Measurements from ENCODE around the gene ZNF839.
"Not testable (repeated sequence)": the region's sequence is repeated elsewhere in the genome, so short reads cannot be mapped to it uniquely, and the experiment has no call there.

ZNF839 gene

GRCh38 chr14:102344485-102344884 lies 24.9 kb downstream of the ZNF839 start:
- no peak for TF ChIP-seq FOXP2 (optimal IDR thresholded peaks at IDR 0.05; ENCODE audit: control extremely low read depth, extremely low read length, insufficient read depth)
- no peak for TF ChIP-seq EZH2 (IDR thresholded peaks at IDR 0.05)
- TF ChIP-seq POLR2AphosphoS5 (IDR thresholded peaks at IDR 0.05; ENCODE audit: borderline replicate concordance, low read depth, low read length) = no peak
- Histone ChIP-seq H3K9me3 (ENCODE audit: low read depth, low read length) (no peaks in the 10 kb centered on the region), H3K9ac (ENCODE audit: insufficient read length) (no peak overlapping the region), H3K4me3 (no peak overlapping the region), H3K27ac (no peak overlapping the region), H3K36me3 (ENCODE audit: insufficient read depth, low read length) (peaks cover 28% of the 10 kb centered on the region; the same call in 1 of the 2 replicates)
- no peak for DNase-seq (ENCODE audit: low read depth, low spot score)

GRCh38 chr14:102345232-102345631 lies 25.7 kb downstream of the ZNF839 start:
- H3K4me3 ChIP-seq = no peak overlapping the region
- no peak for TF ChIP-seq FOXP2 (optimal IDR thresholded peaks at IDR 0.05; ENCODE audit: control extremely low read depth, extremely low read length, insufficient read depth)
- no peak for TF ChIP-seq EZH2 (IDR thresholded peaks at IDR 0.05)
- TF ChIP-seq POLR2AphosphoS5 (IDR thresholded peaks at IDR 0.05; ENCODE audit: borderline replicate concordance, low read depth, low read length) = no peak
- no peak overlapping the region for H3K9ac ChIP-seq (ENCODE audit: insufficient read length)
- peaks cover 28% of the 10 kb centered on the region; the same call in 1 of the 2 replicates for H3K36me3 ChIP-seq (ENCODE audit: insufficient read depth, low read length)
- DNase-seq (ENCODE audit: low read depth, low spot score) = no peak
- H3K27ac ChIP-seq = no peak overlapping the region
- no peaks in the 10 kb centered on the region for H3K9me3 ChIP-seq (ENCODE audit: low read depth, low read length)

GRCh38 chr14:102346645-102347044 lies 27.1 kb downstream of the ZNF839 start:
- Histone ChIP-seq H3K27ac (no peak overlapping the region), H3K9ac (ENCODE audit: insufficient read length) (no peak overlapping the region), H3K4me3 (no peak overlapping the region), H3K9me3 (ENCODE audit: low read depth, low read length) (no peaks in the 10 kb centered on the region), H3K36me3 (ENCODE audit: insufficient read depth, low read length) (peaks cover 28% of the 10 kb centered on the region; the same call in 1 of the 2 replicates)
- TF ChIP-seq FOXP2 (optimal IDR thresholded peaks at IDR 0.05; ENCODE audit: control extremely low read depth, extremely low read length, insufficient read depth) (no peak), EZH2 (IDR thresholded peaks at IDR 0.05) (no peak), POLR2AphosphoS5 (IDR thresholded peaks at IDR 0.05; ENCODE audit: borderline replicate concordance, low read depth, low read length) (no peak)
- no peak for DNase-seq (ENCODE audit: low read depth, low spot score)

GRCh38 chr14:102348376-102348775 lies 28.8 kb downstream of the ZNF839 start:
- TF ChIP-seq EZH2 (IDR thresholded peaks at IDR 0.05) (no peak), POLR2AphosphoS5 (IDR thresholded peaks at IDR 0.05; ENCODE audit: borderline replicate concordance, low read depth, low read length) (no peak), FOXP2 (optimal IDR thresholded peaks at IDR 0.05; ENCODE audit: control extremely low read depth, extremely low read length, insufficient read depth) (no peak)
- H3K4me3 ChIP-seq = no peak overlapping the region
- no peaks in the 10 kb centered on the region for H3K9me3 ChIP-seq (ENCODE audit: low read depth, low read length)
- H3K9ac ChIP-seq (ENCODE audit: insufficient read length) = no peak overlapping the region
- DNase-seq (ENCODE audit: low read depth, low spot score) = no peak
- H3K36me3 ChIP-seq (ENCODE audit: insufficient read depth, low read length) = peaks cover 32% of the 10 kb centered on the region; the same call in 1 of the 2 replicates
- H3K27ac ChIP-seq = no peak overlapping the region

GRCh38 chr14:102351023-102351422 lies 31.5 kb downstream of the ZNF839 start:
- Histone ChIP-seq H3K4me3 (no peak overlapping the region), H3K36me3 (ENCODE audit: insufficient read depth, low read length) (peaks cover 35% of the 10 kb centered on the region; the same call in 1 of the 2 replicates), H3K27ac (no peak overlapping the region), H3K9me3 (ENCODE audit: low read depth, low read length) (no peaks in the 10 kb centered on the region), H3K9ac (ENCODE audit: insufficient read length) (no peak overlapping the region)
- no peak for DNase-seq (ENCODE audit: low read depth, low spot score)
- TF ChIP-seq FOXP2 (optimal IDR thresholded peaks at IDR 0.05; ENCODE audit: control extremely low read depth, extremely low read length, insufficient read depth) = no peak
- no peak for TF ChIP-seq EZH2 (IDR thresholded peaks at IDR 0.05)
- no peak for TF ChIP-seq POLR2AphosphoS5 (IDR thresholded peaks at IDR 0.05; ENCODE audit: borderline replicate concordance, low read depth, low read length)

GRCh38 chr14:102351593-102351992 lies 32.0 kb downstream of the ZNF839 start:
- H3K36me3 ChIP-seq (ENCODE audit: insufficient read depth, low read length) = peaks cover 35% of the 10 kb centered on the region; the same call in 1 of the 2 replicates
- DNase-seq (ENCODE audit: low read depth, low spot score); H3K27ac ChIP-seq: not testable (repeated sequence)

GRCh38 chr14:102352213-102352612 lies 32.7 kb downstream of the ZNF839 start:
- Histone ChIP-seq H3K9ac (ENCODE audit: insufficient read length) (no peak overlapping the region), H3K36me3 (ENCODE audit: insufficient read depth, low read length) (peaks cover 35% of the 10 kb centered on the region; the same call in 1 of the 2 replicates), H3K9me3 (ENCODE audit: low read depth, low read length) (no peaks in the 10 kb centered on the region), H3K4me3 (no peak overlapping the region), H3K27ac (no peak overlapping the region)
- no peak for DNase-seq (ENCODE audit: low read depth, low spot score)
- TF ChIP-seq FOXP2 (optimal IDR thresholded peaks at IDR 0.05; ENCODE audit: control extremely low read depth, extremely low read length, insufficient read depth) = no peak
- no peak for TF ChIP-seq POLR2AphosphoS5 (IDR thresholded peaks at IDR 0.05; ENCODE audit: borderline replicate concordance, low read depth, low read length)
- TF ChIP-seq EZH2 (IDR thresholded peaks at IDR 0.05) = no peak

More at GRCh38 chr14:102351593-102351992, 32.0 kb downstream of the ZNF839 start:
- not testable (repeated sequence) for H3K4me3 ChIP-seq; H3K9ac ChIP-seq (ENCODE audit: insufficient read length); H3K9me3 ChIP-seq (ENCODE audit: low read depth, low read length)

GRCh38 chr14:102353126-102353619 lies 33.6 kb downstream of the ZNF839 start:
- H3K4me3 ChIP-seq = no peak overlapping the region
- H3K27ac ChIP-seq = no peak overlapping the region
- TF ChIP-seq FOXP2 (optimal IDR thresholded peaks at IDR 0.05; ENCODE audit: control extremely low read depth, extremely low read length, insufficient read depth) (no peak), EZH2 (IDR thresholded peaks at IDR 0.05) (no peak), POLR2AphosphoS5 (IDR thresholded peaks at IDR 0.05; ENCODE audit: borderline replicate concordance, low read depth, low read length) (no peak)
- peaks cover 40% of the 10 kb centered on the region; the same call in 1 of the 2 replicates for H3K36me3 ChIP-seq (ENCODE audit: insufficient read depth, low read length)
- H3K9ac ChIP-seq (ENCODE audit: insufficient read length) = no peak overlapping the region
- no peak for DNase-seq (ENCODE audit: low read depth, low spot score)
- no peaks in the 10 kb centered on the region for H3K9me3 ChIP-seq (ENCODE audit: low read depth, low read length)

- no peak for TF ChIP-seq POLR2AphosphoS5 (IDR thresholded peaks at IDR 0.05; ENCODE audit: borderline replicate concordance, low read depth, low read length)
- no peak for TF ChIP-seq FOXP2 (optimal IDR thresholded peaks at IDR 0.05; ENCODE audit: control extremely low read depth, extremely low read length, insufficient read depth)
- TF ChIP-seq EZH2 (IDR thresholded peaks at IDR 0.05) = no peak
- no peak overlapping the region for H3K27ac ChIP-seq
- no peak for DNase-seq (ENCODE audit: low read depth, low spot score)
- peaks cover 37% of the 10 kb centered on the region for H3K36me3 ChIP-seq (ENCODE audit: insufficient read depth, low read length)
- H3K9ac ChIP-seq (ENCODE audit: insufficient read length) = no peak overlapping the region
- no peaks in the 10 kb centered on the region for H3K9me3 ChIP-seq (ENCODE audit: low read depth, low read length)
- no peak overlapping the region for H3K4me3 ChIP-seq
Observed at GRCh38 chr14:102356280-102356679, 36.7 kb downstream of the ZNF839 start.
